HG03571 (cell line): ENCODE data around the gene ADAMTS9.
A peak's percentile ranks its signal among the peaks of the same experiment; 100 is the strongest.
"Not testable (repeated sequence)": the region's sequence is repeated elsewhere in the genome, so short reads cannot be mapped to it uniquely, and the experiment has no call there.

Experiments
- ATAC-seq: cut with Tn5 transposase; IDR thresholded peaks from one replicate; pipeline ENCODE4 v1.9.1; 2021; ENCODE audit not compliant: unreplicated experiment

The ADAMTS9 gene

GRCh38 chr3:64548200-64548889, 139.5 kb downstream of the ADAMTS9 start:
- no peak for ATAC-seq

- ATAC-seq: no peak
Observed at GRCh38 chr3:64546856-64547255, 140.9 kb downstream of the ADAMTS9 start.

- not testable (repeated sequence) for ATAC-seq
Observed at GRCh38 chr3:64545239-64545638, 142.6 kb downstream of the ADAMTS9 start.

- ATAC-seq: no peak
Observed at GRCh38 chr3:64541803-64542202, 146.0 kb downstream of the ADAMTS9 start.

GRCh38 chr3:64539451-64540196, 148.2 kb downstream of the ADAMTS9 start:
- ATAC-seq: no peak

- no peak for ATAC-seq
Observed at GRCh38 chr3:64536166-64536565, 151.6 kb downstream of the ADAMTS9 start.

- peak; percentile 76 for ATAC-seq
Observed at GRCh38 chr3:64533617-64534317, 154.0 kb downstream of the ADAMTS9 start.

GRCh38 chr3:64530434-64531049, 157.3 kb downstream of the ADAMTS9 start:
- no peak for ATAC-seq

- ATAC-seq: no peak
Observed at GRCh38 chr3:64523324-64523723, 164.5 kb downstream of the ADAMTS9 start.

- no peak for ATAC-seq
Observed at GRCh38 chr3:64520334-64520733, 167.5 kb downstream of the ADAMTS9 start.

GRCh38 chr3:64518950-64519349, 168.8 kb downstream of the ADAMTS9 start:
- ATAC-seq: no peak

GRCh38 chr3:64518496-64518895, 169.3 kb downstream of the ADAMTS9 start:
- no peak for ATAC-seq

GRCh38 chr3:64514889-64515288, 172.9 kb downstream of the ADAMTS9 start:
- no peak for ATAC-seq

- no peak for ATAC-seq
Observed at GRCh38 chr3:64509206-64509605, 178.6 kb downstream of the ADAMTS9 start.

- ATAC-seq: no peak
Observed at GRCh38 chr3:64508140-64508539, 179.7 kb downstream of the ADAMTS9 start.

- ATAC-seq: no peak
Observed at GRCh38 chr3:64506255-64506654, 181.5 kb downstream of the ADAMTS9 start.

- no peak for ATAC-seq
Observed at GRCh38 chr3:64505419-64505818, 182.4 kb downstream of the ADAMTS9 start.

- no peak for ATAC-seq
Observed at GRCh38 chr3:64502284-64502683, 185.5 kb downstream of the ADAMTS9 start.

- ATAC-seq: no peak
Observed at GRCh38 chr3:64501298-64501906, 186.4 kb downstream of the ADAMTS9 start.

GRCh38 chr3:64496786-64497490, 190.9 kb downstream of the ADAMTS9 start:
- no peak for ATAC-seq
